GM12891 (cell line): ENCODE measurements around the gene INSRR.

Source experiments
- POLR2A ChIP-seq: IDR thresholded peaks from 2 replicates; pipeline ENCODE4 v1.6.1; 2011; ENCODE audit warnings: low read depth, low read length, control low read depth
- POLR2AphosphoS5 ChIP-seq: IDR thresholded peaks from 2 replicates; pipeline ENCODE4 v1.6.1; 2011; ENCODE audit warnings: low read depth, low read length, control low read depth
- SPI1 ChIP-seq: IDR thresholded peaks from 2 replicates; pipeline ENCODE4 v1.6.1; 2011; ENCODE audit warnings: low read depth, low read length, control low read depth
- TAF1 ChIP-seq: IDR thresholded peaks from 2 replicates; pipeline ENCODE4 v1.6.1; 2011; ENCODE audit warnings: low read depth, low read length, control low read depth

DNA sequence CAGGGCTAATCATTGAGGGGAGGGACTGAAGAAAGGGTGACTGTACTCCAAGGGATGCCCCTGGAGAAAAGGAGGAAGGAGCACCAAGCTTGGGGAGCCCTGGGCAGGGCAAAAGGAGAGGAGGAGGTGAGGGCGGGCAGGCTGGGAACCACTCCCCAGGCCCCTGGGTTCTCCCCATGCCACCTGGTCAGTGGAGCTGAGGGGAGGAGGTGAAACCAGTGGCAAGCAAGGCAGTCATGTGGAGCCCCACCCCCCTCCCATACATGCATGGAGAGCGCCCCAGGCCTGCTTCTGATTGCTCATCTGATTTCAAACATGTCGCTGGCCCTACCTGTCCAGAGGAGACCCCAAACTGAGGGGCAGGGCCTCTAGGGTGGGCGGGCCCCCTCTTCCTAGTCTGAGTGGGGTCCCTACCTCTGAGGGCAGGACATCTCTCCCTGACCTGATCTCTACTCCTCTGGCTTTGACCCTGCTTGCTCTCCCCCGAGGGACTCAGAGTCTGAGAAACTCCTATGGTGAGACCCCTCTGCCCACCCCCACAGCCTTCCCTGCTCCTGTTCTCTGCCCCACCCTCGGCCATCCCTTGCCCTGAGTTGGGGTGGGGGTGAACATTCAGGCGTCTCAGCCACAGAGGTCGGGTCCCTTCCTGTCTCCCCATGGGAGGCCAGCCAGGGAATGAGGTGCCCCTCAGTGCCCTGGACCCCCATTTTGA, 18.6 kb downstream of the INSRR start:
- TF ChIP-seq POLR2A (no peak), POLR2AphosphoS5 (no peak), TAF1 (no peak), SPI1 (no peak)
